Prostate gland (tissue), 2 donors: ENCODE results near the gene SHROOM2. TPM values are rescaled to one million over a fixed set of nuclear protein-coding genes. Genes with fewer than 3 reads are reported as not detected.
"Not testable (repeated sequence)": the region's sequence is repeated elsewhere in the genome, so short reads cannot be mapped to it uniquely, and the experiment has no call there.

Experiments used
- DNase-seq: peaks from one replicate; pipeline ENCODE4 v3.0.0-alpha.2; 2019; ENCODE audit warnings: low spot score
- H3K27ac ChIP-seq, 2 donors: fragments of 200-600 bp; sonication (generic); 2 replicates each; pipeline ENCODE4 v1.5.1; 2017 to 2019
- H3K27me3 ChIP-seq: fragments of 200-600 bp; sonication (generic); replicated peaks from 2 replicates; pipeline ENCODE4 v1.5.1; 2019; ENCODE audit not compliant: insufficient read depth
- H3K36me3 ChIP-seq, 2 donors: fragments of 200-600 bp; sonication (generic); 1 replicate in 1 of 2; 2 replicates in 1 of 2; pipeline versions ENCODE4 v1.5.1 to v1.8.1; 2017 to 2019
- H3K4me1 ChIP-seq: fragments of 200-600 bp; sonication (generic); replicated peaks from 2 replicates; pipeline ENCODE4 v1.5.1; 2019
- H3K4me3 ChIP-seq, 2 donors: fragments of 200-600 bp; sonication (generic); 2 replicates each; pipeline ENCODE4 v1.5.1; 2017 to 2019
- H3K9me3 ChIP-seq: fragments of 200-600 bp; sonication (generic); 2 replicates; pipeline ENCODE4 v1.5.1; 2017
- CTCF ChIP-seq, 4 experiments: fragments of 200-600 bp in 2 of 4; fragments of 450-650 bp in 2 of 4; sonication (generic) in 2 of 4; IDR thresholded peaks; 1 replicate in 3 of 4; 2 replicates in 1 of 4; pipeline ENCODE4 v1.5.1; 2016 to 2019; ENCODE audit warnings: antibody characterized with exemption in 4 of 4, mild to moderate bottlenecking in 2 of 4, moderate library complexity in 2 of 4
- POLR2A ChIP-seq: fragments of 450-650 bp; IDR thresholded peaks from one replicate; pipeline ENCODE4 v1.6.1; 2016; ENCODE audit warnings: antibody characterized with exemption, mild to moderate bottlenecking
- POLR2AphosphoS5 ChIP-seq: sonication (generic); formaldehyde crosslinking; IDR thresholded peaks from one replicate; pipeline ENCODE4 v1.6.1; 2017; ENCODE audit warnings: antibody characterized with exemption
- WGBS: methylation state at CpG from one replicate; pipeline ENCODE4 v1.1.5; 2018; 5-methylcytosine and 5-hydroxymethylcytosine counted together
- intact Hi-C: fragments of 100-400 bp; cut with DNase I; formaldehyde crosslinking; loops from one replicate; pipeline ENCODE4 v1.14.2; 2022
- total RNA-seq, 2 donors: library from RNA; depleted of rRNA; stranded (reverse); fragments of >200 nt; gene quantifications; one replicate each; pipeline ENCODE4 v1.1.0, GENCODE V29; 2016

SHROOM2 gene
- total RNA-seq, 2 donors from 2014 or later = 36.8 to 71.3 TPM

- Histone ChIP-seq H3K27ac (no peak within 1 kb of the TSS), H3K36me3 (no peaks in the 10 kb centered on the region), H3K4me3 (no peak within 1 kb of the TSS), H3K4me1 (no peaks in the 10 kb centered on the region), H3K27me3 (no peaks in the 10 kb centered on the region), H3K9me3 (no peaks in the 10 kb centered on the region)
- 47% methylated on average over 9 of the region's 26 CpGs for WGBS
- intact Hi-C loops = no loop called here
- DNase-seq = no peak
- TF ChIP-seq POLR2A = no peak
- TF ChIP-seq POLR2AphosphoS5 = no peak
- TF ChIP-seq CTCF (IDR thresholded peaks at IDR 0.05) = no peak
Measured at GRCh38 chrX:9765737-9766097, 20.5 kb upstream of the SHROOM2 start, which contains the start of gene GPR143. Gene GPR143 (minus strand): TSS chrX:9765847. CDS start chrX:9765817, 30 bp downstream.

- no peaks in the 10 kb centered on the region for H3K4me1 ChIP-seq
- WGBS = 67% methylated on average over 4 of the region's 6 CpGs
- TF ChIP-seq POLR2A (no peak), CTCF (IDR thresholded peaks at IDR 0.05) (no peak), POLR2AphosphoS5 (no peak)
- no peak overlapping the region for H3K27ac ChIP-seq
- H3K4me3 ChIP-seq = no peak overlapping the region
- intact Hi-C loops = no loop called here
- H3K9me3 ChIP-seq = no peaks in the 10 kb centered on the region
- no peaks in the 10 kb centered on the region for H3K27me3 ChIP-seq
- no peak for DNase-seq
- H3K36me3 ChIP-seq = no peaks in the 10 kb centered on the region
Measured at GRCh38 chrX:9767375-9767774, 18.9 kb upstream of the SHROOM2 start.

- H3K4me3 ChIP-seq, H3K27me3 ChIP-seq, H3K9me3 ChIP-seq, H3K36me3 ChIP-seq, H3K27ac ChIP-seq, H3K4me1 ChIP-seq, DNase-seq, intact Hi-C loops: not testable (repeated sequence)
- 84% methylated on average over 5 of the region's 5 CpGs for WGBS
Measured at GRCh38 chrX:9768321-9768839, 17.8 kb upstream of the SHROOM2 start.

GRCh38 chrX:9770319-9770718 lies 15.9 kb upstream of the SHROOM2 start:
- no peaks in the 10 kb centered on the region for H3K9me3 ChIP-seq
- no peak overlapping the region for H3K27ac ChIP-seq
- TF ChIP-seq POLR2AphosphoS5 = no peak
- no peak for TF ChIP-seq POLR2A
- TF ChIP-seq CTCF (IDR thresholded peaks at IDR 0.05) = no peak
- WGBS = 82% methylated on average over 1 of the region's 1 CpG
- no peaks in the 10 kb centered on the region for H3K36me3 ChIP-seq
- H3K27me3 ChIP-seq = no peaks in the 10 kb centered on the region
- intact Hi-C loops = no loop called here
- no peaks in the 10 kb centered on the region for H3K4me1 ChIP-seq
- H3K4me3 ChIP-seq = no peak overlapping the region
- DNase-seq = no peak

- Histone ChIP-seq H3K36me3 (no peaks in the 10 kb centered on the region), H3K4me1 (no peaks in the 10 kb centered on the region), H3K27me3 (no peaks in the 10 kb centered on the region), H3K9me3 (no peaks in the 10 kb centered on the region), H3K27ac (no peak overlapping the region), H3K4me3 (no peak overlapping the region)
- intact Hi-C loops = no loop called here
- no peak for DNase-seq
- 75% methylated on average over 6 of the region's 6 CpGs for WGBS
- TF ChIP-seq POLR2AphosphoS5 (no peak), POLR2A (no peak), CTCF (IDR thresholded peaks at IDR 0.05) (no peak)
Measured at GRCh38 chrX:9772943-9773342, 13.3 kb upstream of the SHROOM2 start.
